NB4 (cell line): ENCODE data around the gene SSX2IP.

Source experiments
- MAX ChIP-seq: IDR thresholded peaks from 2 replicates; pipeline ENCODE4 v1.6.1; 2011; ENCODE audit warnings: low read depth, low read length
- TF ChIP-seq, protein P1 (sequence below): IDR thresholded peaks from one replicate; pipeline ENCODE4 v1.5.1; 2012; ENCODE audit warnings: low read depth, low read length

DNA sequence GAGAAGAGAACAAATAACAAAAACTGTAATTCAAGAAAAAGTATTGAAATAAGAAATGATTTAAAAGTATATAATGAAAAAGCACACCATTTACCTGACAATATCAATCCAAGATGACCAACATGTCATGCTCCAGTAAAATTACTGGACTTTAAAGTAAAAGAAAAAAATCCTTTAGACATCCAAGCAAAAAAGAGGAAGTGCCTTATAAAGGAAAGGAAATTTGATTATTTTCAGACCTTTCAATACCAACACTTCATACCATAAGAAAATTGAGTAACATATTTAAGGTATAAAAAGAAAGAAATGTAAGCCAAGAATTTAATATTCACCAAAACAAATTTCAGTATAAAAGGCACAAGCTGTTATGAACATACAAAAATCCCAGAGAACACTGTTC, 46.2 kb upstream of the SSX2IP start:
- TF ChIP-seq, protein P1, sequence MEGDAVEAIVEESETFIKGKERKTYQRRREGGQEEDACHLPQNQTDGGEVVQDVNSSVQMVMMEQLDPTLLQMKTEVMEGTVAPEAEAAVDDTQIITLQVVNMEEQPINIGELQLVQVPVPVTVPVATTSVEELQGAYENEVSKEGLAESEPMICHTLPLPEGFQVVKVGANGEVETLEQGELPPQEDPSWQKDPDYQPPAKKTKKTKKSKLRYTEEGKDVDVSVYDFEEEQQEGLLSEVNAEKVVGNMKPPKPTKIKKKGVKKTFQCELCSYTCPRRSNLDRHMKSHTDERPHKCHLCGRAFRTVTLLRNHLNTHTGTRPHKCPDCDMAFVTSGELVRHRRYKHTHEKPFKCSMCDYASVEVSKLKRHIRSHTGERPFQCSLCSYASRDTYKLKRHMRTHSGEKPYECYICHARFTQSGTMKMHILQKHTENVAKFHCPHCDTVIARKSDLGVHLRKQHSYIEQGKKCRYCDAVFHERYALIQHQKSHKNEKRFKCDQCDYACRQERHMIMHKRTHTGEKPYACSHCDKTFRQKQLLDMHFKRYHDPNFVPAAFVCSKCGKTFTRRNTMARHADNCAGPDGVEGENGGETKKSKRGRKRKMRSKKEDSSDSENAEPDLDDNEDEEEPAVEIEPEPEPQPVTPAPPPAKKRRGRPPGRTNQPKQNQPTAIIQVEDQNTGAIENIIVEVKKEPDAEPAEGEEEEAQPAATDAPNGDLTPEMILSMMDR, result no peak
- no peak for TF ChIP-seq MAX
